ENCODE results near the gene FAM193A.

The FAM193A gene

DNA sequence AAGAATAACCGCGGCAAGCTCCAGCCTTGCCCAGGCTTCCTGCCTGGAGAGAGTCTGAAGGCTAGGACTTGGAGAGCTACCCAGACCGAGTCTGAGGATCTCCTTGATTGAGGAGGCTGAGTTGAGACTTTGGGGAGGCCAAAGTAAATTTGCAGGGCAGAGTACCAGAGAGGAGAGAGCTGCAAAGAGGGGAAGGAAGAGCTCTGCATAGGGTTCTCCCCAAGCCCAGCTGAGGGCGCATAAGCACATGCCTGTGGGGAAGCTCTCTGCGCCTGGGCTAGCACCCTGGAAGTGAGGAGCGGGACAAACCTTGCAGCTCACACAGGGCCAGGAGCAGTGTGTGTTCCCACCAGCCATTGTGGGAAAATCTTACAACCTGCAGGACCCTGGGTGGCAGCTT is 56.1 kb downstream of the FAM193A start:
- Histone ChIP-seq H3K36me3 (ENCODE audit: control insufficient read depth, insufficient read depth, low read length) (no peaks in the 10 kb centered on the region), H3K4me3 (ENCODE audit: extremely low read depth, insufficient read depth, low read length, poor library complexity, severe bottlenecking) (no peak overlapping the region), H3K9me3 (ENCODE audit: control insufficient read depth, low read length) (no peaks in the 10 kb centered on the region), H3K27ac (ENCODE audit: low read depth, low read length, severe bottlenecking) (peak overlapping the region; percentile 5), H3K4me1 (ENCODE audit: control insufficient read depth, insufficient read depth, low read length, poor library complexity, severe bottlenecking) (peaks cover 61% of the 10 kb centered on the region)
- 81 to 83% methylated on average over 5 to 6 of the region's 6 CpGs for WGBS, 2 experiments (ENCODE audit: insufficient coverage in 2 of 2)

DNA sequence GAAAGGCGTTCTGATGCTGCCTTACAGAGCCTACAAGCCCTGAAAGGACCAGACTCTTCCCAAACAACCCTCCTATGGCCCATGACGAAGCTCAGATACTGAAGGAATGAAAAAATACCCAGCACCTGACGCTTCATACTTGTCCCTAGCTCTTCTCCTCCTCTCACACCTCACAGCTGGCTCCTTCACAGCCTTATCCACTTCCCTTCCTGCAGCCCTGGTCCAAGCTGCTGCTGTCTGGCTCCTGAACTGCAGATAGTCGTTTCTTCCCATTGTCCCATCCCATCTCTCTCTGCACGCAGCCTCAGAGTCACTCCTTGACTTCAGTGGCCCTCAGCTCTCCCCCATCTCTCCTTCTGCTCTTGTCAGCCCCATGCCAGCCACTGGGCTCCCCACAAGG is 56.6 kb downstream of the FAM193A start:
- Histone ChIP-seq H3K4me3 (ENCODE audit: extremely low read depth, insufficient read depth, low read length, poor library complexity, severe bottlenecking) (no peak overlapping the region), H3K36me3 (ENCODE audit: control insufficient read depth, insufficient read depth, low read length) (no peaks in the 10 kb centered on the region), H3K9me3 (ENCODE audit: control insufficient read depth, low read length) (no peaks in the 10 kb centered on the region), H3K27ac (ENCODE audit: low read depth, low read length, severe bottlenecking) (peak overlapping the region; percentile 5), H3K4me1 (ENCODE audit: control insufficient read depth, insufficient read depth, low read length, poor library complexity, severe bottlenecking) (peaks cover 65% of the 10 kb centered on the region)
- 73 to 75% methylated on average over 4 of the region's 5 CpGs for WGBS, 2 experiments (ENCODE audit: insufficient coverage in 2 of 2)

DNA sequence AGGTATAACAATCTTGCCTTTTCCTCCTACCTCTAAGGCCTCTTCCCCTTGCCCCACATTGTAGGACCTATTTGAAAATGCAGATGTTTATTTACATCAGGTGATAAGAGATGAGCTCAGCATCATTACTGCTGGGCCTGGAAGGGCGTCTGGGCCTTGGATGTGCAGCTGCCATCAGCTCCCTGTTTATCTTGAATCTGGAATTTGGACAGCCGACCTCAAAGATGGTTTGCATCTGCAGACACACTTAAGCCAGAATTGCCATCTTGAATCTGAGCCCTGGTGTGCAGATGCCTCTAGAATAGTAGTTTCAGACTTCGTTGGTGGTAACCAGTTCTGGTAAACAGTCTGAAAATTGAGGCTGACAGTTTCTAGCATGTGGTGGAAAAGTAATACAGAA is 59.0 kb downstream of the FAM193A start:
- Histone ChIP-seq H3K9me3 (ENCODE audit: control insufficient read depth, low read length) (no peaks in the 10 kb centered on the region), H3K27ac (ENCODE audit: low read depth, low read length, severe bottlenecking) (peak overlapping the region; percentile 33), H3K4me1 (ENCODE audit: control insufficient read depth, insufficient read depth, low read length, poor library complexity, severe bottlenecking) (peaks cover 85% of the 10 kb centered on the region), H3K4me3 (ENCODE audit: extremely low read depth, insufficient read depth, low read length, poor library complexity, severe bottlenecking) (no peak overlapping the region), H3K36me3 (ENCODE audit: control insufficient read depth, insufficient read depth, low read length) (peaks cover 10% of the 10 kb centered on the region)
- WGBS, 2 experiments (ENCODE audit: insufficient coverage in 2 of 2) = 73 to 89% methylated on average over 3 of the region's 3 CpGs

- 94 to 98% methylated on average over 8 of the region's 11 CpGs for WGBS, 2 experiments (ENCODE audit: insufficient coverage in 2 of 2)
- H3K27ac ChIP-seq (ENCODE audit: low read depth, low read length, severe bottlenecking) = no peak overlapping the region
These were observed 59.6 kb downstream of the FAM193A start for GRCh38 chr4:2595952-2596552.

DNA sequence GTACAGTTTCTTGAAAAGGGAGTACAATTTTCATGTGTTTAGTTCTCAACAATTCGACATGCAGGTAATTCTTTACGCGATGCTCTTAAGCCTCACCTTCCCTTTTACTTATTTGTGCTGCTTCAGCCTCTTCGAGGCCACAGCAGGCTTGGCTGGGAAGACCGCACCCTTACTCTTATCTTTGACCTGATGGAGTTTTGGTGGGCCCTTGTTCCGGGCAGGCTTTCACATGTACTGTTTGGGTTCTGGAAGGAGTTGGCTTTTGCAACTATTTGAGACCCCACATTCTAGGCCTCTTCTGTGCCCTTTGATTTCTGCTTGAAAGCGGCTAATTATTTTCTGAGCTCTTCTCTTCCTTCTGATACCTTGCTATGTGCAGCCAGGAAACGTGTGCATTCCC is 60.2 kb downstream of the FAM193A start:
- H3K4me1 ChIP-seq (ENCODE audit: control insufficient read depth, insufficient read depth, low read length, poor library complexity, severe bottlenecking) = peaks cover 79% of the 10 kb centered on the region
- H3K4me3 ChIP-seq (ENCODE audit: extremely low read depth, insufficient read depth, low read length, poor library complexity, severe bottlenecking) = no peak overlapping the region
- H3K36me3 ChIP-seq (ENCODE audit: control insufficient read depth, insufficient read depth, low read length) = peaks cover 21% of the 10 kb centered on the region
- no peaks in the 10 kb centered on the region for H3K9me3 ChIP-seq (ENCODE audit: control insufficient read depth, low read length)
- H3K27ac ChIP-seq (ENCODE audit: low read depth, low read length, severe bottlenecking) = peak overlapping the region; percentile 82
- WGBS, 2 experiments (ENCODE audit: insufficient coverage in 2 of 2) = 88 to 94% methylated on average over 4 to 7 of the region's 8 CpGs

More at GRCh38 chr4:2595952-2596552, 59.6 kb downstream of the FAM193A start:
- Histone ChIP-seq H3K4me3 (ENCODE audit: extremely low read depth, insufficient read depth, low read length, poor library complexity, severe bottlenecking) (no peak overlapping the region), H3K36me3 (ENCODE audit: control insufficient read depth, insufficient read depth, low read length) (peaks cover 16% of the 10 kb centered on the region), H3K9me3 (ENCODE audit: control insufficient read depth, low read length) (no peaks in the 10 kb centered on the region), H3K4me1 (ENCODE audit: control insufficient read depth, insufficient read depth, low read length, poor library complexity, severe bottlenecking) (peaks cover 82% of the 10 kb centered on the region)

GRCh38 chr4:2598511-2599303 is 62.3 kb downstream of the FAM193A start:
- Histone ChIP-seq H3K4me1 (ENCODE audit: control insufficient read depth, insufficient read depth, low read length, poor library complexity, severe bottlenecking) (peaks cover 60% of the 10 kb centered on the region), H3K4me3 (ENCODE audit: extremely low read depth, insufficient read depth, low read length, poor library complexity, severe bottlenecking) (no peak overlapping the region), H3K9me3 (ENCODE audit: control insufficient read depth, low read length) (no peaks in the 10 kb centered on the region), H3K27ac (ENCODE audit: low read depth, low read length, severe bottlenecking) (peak overlapping the region; percentile 81), H3K36me3 (ENCODE audit: control insufficient read depth, insufficient read depth, low read length) (peaks cover 30% of the 10 kb centered on the region)
- WGBS, 2 experiments (ENCODE audit: insufficient coverage in 2 of 2) = 86 to 90% methylated on average over 7 to 9 of the region's 12 CpGs

DNA sequence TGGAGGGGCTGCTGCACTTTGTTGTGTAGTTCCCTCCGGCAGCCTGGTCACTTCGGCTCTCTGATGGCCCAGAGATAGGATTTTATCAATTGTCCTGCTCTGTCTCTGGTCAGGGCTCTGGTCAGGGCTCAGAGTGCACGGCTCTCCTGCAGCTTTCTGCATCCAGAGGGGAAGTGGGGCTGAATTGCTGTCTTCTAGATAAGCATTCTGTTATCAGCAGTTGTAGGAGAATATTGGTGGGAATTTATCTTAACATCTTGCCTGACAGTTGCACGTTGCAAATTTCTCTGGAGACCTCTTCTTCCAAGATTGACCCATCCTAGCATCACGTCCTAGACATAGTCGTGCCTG is 62.8 kb downstream of the FAM193A start:
- peaks cover 30% of the 10 kb centered on the region for H3K36me3 ChIP-seq (ENCODE audit: control insufficient read depth, insufficient read depth, low read length)
- peaks cover 57% of the 10 kb centered on the region for H3K4me1 ChIP-seq (ENCODE audit: control insufficient read depth, insufficient read depth, low read length, poor library complexity, severe bottlenecking)
- H3K9me3 ChIP-seq (ENCODE audit: control insufficient read depth, low read length) = no peaks in the 10 kb centered on the region
- H3K27ac ChIP-seq (ENCODE audit: low read depth, low read length, severe bottlenecking) = peak overlapping the region; percentile 81
- no peak overlapping the region for H3K4me3 ChIP-seq (ENCODE audit: extremely low read depth, insufficient read depth, low read length, poor library complexity, severe bottlenecking)
- 71 to 87% methylated on average over 6 of the region's 6 CpGs for WGBS, 2 experiments (ENCODE audit: insufficient coverage in 2 of 2)

DNA sequence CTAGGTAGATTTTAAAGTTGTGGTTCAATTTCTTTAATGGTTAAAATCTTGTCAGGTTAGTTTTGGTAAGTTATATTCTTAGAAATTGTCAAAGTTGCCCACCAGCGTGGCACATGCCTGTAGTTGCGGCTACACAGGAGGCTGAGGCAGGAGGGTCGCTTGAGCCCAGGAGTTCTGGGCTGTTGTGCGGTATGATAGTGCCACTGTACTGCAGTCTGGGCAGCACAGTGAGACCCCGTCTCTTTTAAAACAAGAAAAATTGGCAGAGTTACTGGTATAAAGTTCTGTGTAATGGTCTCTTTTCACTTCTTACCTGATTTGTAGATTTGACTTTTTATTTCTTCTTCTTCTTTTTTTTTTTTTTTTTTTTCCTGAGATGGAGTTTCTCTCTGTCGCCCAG is 64.4 kb downstream of the FAM193A start:
- Histone ChIP-seq H3K27ac (ENCODE audit: low read depth, low read length, severe bottlenecking) (no peak overlapping the region), H3K36me3 (ENCODE audit: control insufficient read depth, insufficient read depth, low read length) (peaks cover 34% of the 10 kb centered on the region), H3K4me3 (ENCODE audit: extremely low read depth, insufficient read depth, low read length, poor library complexity, severe bottlenecking) (no peak overlapping the region), H3K4me1 (ENCODE audit: control insufficient read depth, insufficient read depth, low read length, poor library complexity, severe bottlenecking) (peaks cover 43% of the 10 kb centered on the region), H3K9me3 (ENCODE audit: control insufficient read depth, low read length) (no peaks in the 10 kb centered on the region)
- 89 to 92% methylated on average over 4 to 5 of the region's 6 CpGs for WGBS, 2 experiments (ENCODE audit: insufficient coverage in 2 of 2)

GRCh38 chr4:2604614-2605013 is 68.2 kb downstream of the FAM193A start:
- no peak overlapping the region for H3K4me3 ChIP-seq (ENCODE audit: extremely low read depth, insufficient read depth, low read length, poor library complexity, severe bottlenecking)
- 94 to 100% methylated on average over 2 to 3 of the region's 4 CpGs for WGBS, 2 experiments (ENCODE audit: insufficient coverage in 2 of 2)
- H3K36me3 ChIP-seq (ENCODE audit: control insufficient read depth, insufficient read depth, low read length) = peaks cover 38% of the 10 kb centered on the region
- no peak overlapping the region for H3K27ac ChIP-seq (ENCODE audit: low read depth, low read length, severe bottlenecking)
- H3K4me1 ChIP-seq (ENCODE audit: control insufficient read depth, insufficient read depth, low read length, poor library complexity, severe bottlenecking) = peaks cover 6% of the 10 kb centered on the region
- no peaks in the 10 kb centered on the region for H3K9me3 ChIP-seq (ENCODE audit: control insufficient read depth, low read length)

GRCh38 chr4:2606960-2607506 is 70.6 kb downstream of the FAM193A start:
- no peak overlapping the region for H3K27ac ChIP-seq (ENCODE audit: low read depth, low read length, severe bottlenecking)
- H3K36me3 ChIP-seq (ENCODE audit: control insufficient read depth, insufficient read depth, low read length) = peaks cover 27% of the 10 kb centered on the region
- H3K4me1 ChIP-seq (ENCODE audit: control insufficient read depth, insufficient read depth, low read length, poor library complexity, severe bottlenecking) = no peaks in the 10 kb centered on the region
- no peak overlapping the region for H3K4me3 ChIP-seq (ENCODE audit: extremely low read depth, insufficient read depth, low read length, poor library complexity, severe bottlenecking)
- WGBS, 2 experiments (ENCODE audit: insufficient coverage in 2 of 2) = 92 to 100% methylated on average over 5 to 7 of the region's 9 CpGs
- H3K9me3 ChIP-seq (ENCODE audit: control insufficient read depth, low read length) = no peaks in the 10 kb centered on the region

DNA sequence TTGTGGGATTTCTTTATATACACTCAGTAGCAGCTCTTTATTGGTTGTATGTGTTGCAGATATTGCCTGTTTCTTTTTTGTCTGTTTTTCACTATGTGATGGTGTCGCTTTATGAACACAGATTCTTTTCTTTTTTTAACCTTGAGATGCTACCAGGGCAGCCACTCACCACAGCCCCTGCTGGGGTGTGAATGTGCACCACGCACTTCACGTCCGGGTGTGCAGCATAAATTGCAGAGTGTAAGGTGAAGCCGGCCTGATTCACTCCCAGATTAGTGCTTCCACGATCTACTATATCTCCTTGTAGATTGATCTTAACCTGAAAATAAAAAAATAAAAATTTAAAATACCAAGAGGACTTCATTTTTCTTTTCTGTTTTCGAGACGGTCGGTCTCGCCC is 71.4 kb downstream of the FAM193A start:
- H3K4me3 ChIP-seq (ENCODE audit: extremely low read depth, insufficient read depth, low read length, poor library complexity, severe bottlenecking) = no peak overlapping the region
- H3K9me3 ChIP-seq (ENCODE audit: control insufficient read depth, low read length) = no peaks in the 10 kb centered on the region
- 100% methylated on average over 4 of the region's 10 CpGs for WGBS, 2 experiments (ENCODE audit: insufficient coverage in 2 of 2)

More for the DNA sequence above, 71.4 kb downstream of the FAM193A start:
- H3K4me1 ChIP-seq (ENCODE audit: control insufficient read depth, insufficient read depth, low read length, poor library complexity, severe bottlenecking) = no peaks in the 10 kb centered on the region
- no peak overlapping the region for H3K27ac ChIP-seq (ENCODE audit: low read depth, low read length, severe bottlenecking)
- peaks cover 22% of the 10 kb centered on the region for H3K36me3 ChIP-seq (ENCODE audit: control insufficient read depth, insufficient read depth, low read length)

All from mesodermal cell (in vitro differentiated cells).